ENCODE data around the gene CMBL. TPM values are rescaled to one million over a fixed set of nuclear protein-coding genes. Genes with fewer than 3 reads are reported as not detected.

The CMBL gene
- total and polyA plus RNA-seq, 2 of the 13 experiments (the other 11 are each of a cell fraction or from before 2014, with no cell fraction given), result 11.5 to 17.0 TPM

DNA sequence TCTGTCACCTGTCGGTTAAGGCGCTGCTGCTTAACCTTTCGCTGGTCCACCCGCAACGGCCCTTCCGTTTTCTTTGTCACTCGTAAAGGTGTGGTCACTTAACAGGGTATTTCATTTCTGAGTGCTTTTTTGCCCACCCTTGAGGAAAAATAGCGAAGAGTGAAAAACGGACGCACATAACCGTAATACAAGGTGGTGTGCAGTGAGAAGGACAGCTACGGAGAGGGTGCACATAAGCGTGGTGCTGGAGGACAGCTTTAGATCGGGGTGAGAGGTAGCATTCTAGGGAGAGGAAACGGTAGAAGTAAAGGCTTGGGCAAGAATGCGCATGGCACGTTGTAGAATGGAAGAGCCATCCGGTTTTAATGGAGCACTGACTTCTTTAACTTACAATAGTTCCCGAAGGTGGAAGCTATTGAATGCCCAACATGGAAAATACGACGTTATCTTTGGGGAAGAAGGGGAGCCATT is 56.9 kb downstream of the CMBL start:
- peak overlapping the region; percentile 80 to 90 (median 85) for H3K4me3 ChIP-seq (replicated peaks in 1 of 3; ENCODE audit: insufficient read depth in 1 of 3, low read depth in 2 of 3, low read length in 3 of 3)
- intact Hi-C loops (cut with micrococcal nuclease; ENCODE audit: unreplicated experiment), result no loop called here
- in situ Hi-C loops (cut with HindIII; ENCODE audit: extremely low pct_ligation_motif_present, low pct_unique_long_range_greater_than_20kb), result no loop called here
- DNase-seq (ENCODE audit: low spot score) (no peak), ATAC-seq (peak; percentile 17), FAIRE-seq (no peak)
- peaks cover 2 to 24% of the 10 kb centered on the region in 2 experiments for H3K36me3 ChIP-seq (replicated peaks in 1 of 2; ENCODE audit: control insufficient read depth in 1 of 2, insufficient read depth in 2 of 2, low read length in 2 of 2)
- peaks cover 0 to 3% of the 10 kb centered on the region in 2 experiments; a peak in 1 of 5 replicates for H3K27me3 ChIP-seq (ENCODE audit: control insufficient read depth in 1 of 2, insufficient read depth in 2 of 2, low read length in 2 of 2)
- H2AFZ ChIP-seq (ENCODE audit: low read length), result no peak overlapping the region
- peak overlapping the region; percentile 98 for H3K9ac ChIP-seq (ENCODE audit: insufficient read depth, low read depth, low read length)
- ChIA-PET CTCF (ENCODE audit: low intra/inter-chr PET ratio, low total read pairs) (no interaction called here), POLR2A (interaction anchor here (1.4 to 1.9 kb wide), 2 partner anchors 15 to 102 kb away, joined by 5 to 12 read pairs; partner anchors contain the start of gene MARCHF6)
- H4K20me1 ChIP-seq (ENCODE audit: insufficient read depth, low read length), result peaks cover 27% of the 10 kb centered on the region
- peaks cover 66% of the 10 kb centered on the region for H3K79me2 ChIP-seq (ENCODE audit: insufficient read depth, low read length)
- H3K27ac ChIP-seq (ENCODE audit: extremely low read length, insufficient read depth, low read length), result peak overlapping the region; percentile 98
- H3K4me1 ChIP-seq (ENCODE audit: insufficient read depth, low read length), result peaks cover 72% of the 10 kb centered on the region
- WGBS (ENCODE audit: low lambda C conversion rate), result under 1% methylated on average over 21 of the region's 21 CpGs
- H3K4me2 ChIP-seq (ENCODE audit: low read depth, low read length), result peak overlapping the region; percentile 89
- BruUV-seq (replicated peaks), result no TSS peak
- H3K9me3 ChIP-seq (ENCODE audit: low read length), result no peaks in the 10 kb centered on the region
- TF ChIP-seq PAX8 (CRISPR knock-in tag; IDR thresholded peaks at IDR 0.05; ENCODE audit: borderline replicate concordance) (no peak), ZNF615 (CRISPR knock-in tag; IDR thresholded peaks at IDR 0.05; ENCODE audit: borderline replicate concordance) (no peak), ZNF335 (CRISPR knock-in tag; IDR thresholded peaks at IDR 0.05) (no peak), ZIK1 (CRISPR knock-in tag; IDR thresholded peaks at IDR 0.05; ENCODE audit: borderline replicate concordance, low read depth) (no peak), MED1 (CRISPR knock-in tag; IDR thresholded peaks at IDR 0.05) (no peak), ZNF143 (CRISPR knock-in tag; IDR thresholded peaks at IDR 0.05) (no peak), SMARCE1 (IDR thresholded peaks at IDR 0.05; ENCODE audit: borderline replicate concordance) (no peak), HHEX (CRISPR knock-in tag; IDR thresholded peaks at IDR 0.05) (no peak), ZNF350 (CRISPR knock-in tag; IDR thresholded peaks at IDR 0.05; ENCODE audit: borderline replicate concordance, low read depth) (no peak), ZNF326 (CRISPR knock-in tag; IDR thresholded peaks at IDR 0.05; ENCODE audit: borderline replicate concordance) (no peak), ZNF543 (CRISPR knock-in tag; IDR thresholded peaks at IDR 0.05) (no peak), SCMH1 (CRISPR knock-in tag; IDR thresholded peaks at IDR 0.05; ENCODE audit: borderline replicate concordance) (no peak), JUND (CRISPR knock-in tag; IDR thresholded peaks at IDR 0.05) (no peak), MATR3 (CRISPR knock-in tag; IDR thresholded peaks at IDR 0.05) (no peak), SP4 (CRISPR knock-in tag; IDR thresholded peaks at IDR 0.05) (no peak; the same call in 1 of the 2 replicates), HOXA3 (CRISPR knock-in tag; IDR thresholded peaks at IDR 0.05) (no peak), ZNF547 (CRISPR knock-in tag; IDR thresholded peaks at IDR 0.05) (peak; percentile 14; the same call in 1 of the 2 replicates), TBX2 (CRISPR knock-in tag; IDR thresholded peaks at IDR 0.05; ENCODE audit: borderline replicate concordance) (no peak; the same call in 1 of the 2 replicates), ZNF598 (CRISPR knock-in tag; IDR thresholded peaks at IDR 0.05; ENCODE audit: borderline replicate concordance) (0 out of 2 replicates have a peak, but pooled peaks have one; percentile 17), ZNF816 (CRISPR knock-in tag; IDR thresholded peaks at IDR 0.05; ENCODE audit: borderline replicate concordance) (no peak), NCOA5 (CRISPR knock-in tag; IDR thresholded peaks at IDR 0.05) (no peak)
- TF ChIP-seq, protein P1, sequence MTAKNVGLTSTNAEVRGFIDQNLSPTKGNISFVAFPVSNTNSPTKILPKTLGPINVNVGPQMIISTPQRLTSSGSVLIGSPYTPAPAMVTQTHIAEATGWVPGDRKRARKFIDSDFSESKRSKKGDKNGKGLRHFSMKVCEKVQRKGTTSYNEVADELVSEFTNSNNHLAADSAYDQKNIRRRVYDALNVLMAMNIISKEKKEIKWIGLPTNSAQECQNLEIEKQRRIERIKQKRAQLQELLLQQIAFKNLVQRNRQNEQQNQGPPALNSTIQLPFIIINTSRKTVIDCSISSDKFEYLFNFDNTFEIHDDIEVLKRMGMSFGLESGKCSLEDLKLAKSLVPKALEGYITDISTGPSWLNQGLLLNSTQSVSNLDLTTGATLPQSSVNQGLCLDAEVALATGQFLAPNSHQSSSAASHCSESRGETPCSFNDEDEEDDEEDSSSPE (CRISPR knock-in tag; IDR thresholded peaks at IDR 0.05), result no peak
- TF ChIP-seq, protein P2, sequence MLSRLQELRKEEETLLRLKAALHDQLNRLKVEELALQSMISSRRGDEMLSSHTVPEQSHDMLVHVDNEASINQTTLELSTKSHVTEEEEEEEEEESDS (CRISPR knock-in tag; IDR thresholded peaks at IDR 0.05; ENCODE audit: borderline replicate concordance), result no peak
- TF ChIP-seq, protein P3, sequence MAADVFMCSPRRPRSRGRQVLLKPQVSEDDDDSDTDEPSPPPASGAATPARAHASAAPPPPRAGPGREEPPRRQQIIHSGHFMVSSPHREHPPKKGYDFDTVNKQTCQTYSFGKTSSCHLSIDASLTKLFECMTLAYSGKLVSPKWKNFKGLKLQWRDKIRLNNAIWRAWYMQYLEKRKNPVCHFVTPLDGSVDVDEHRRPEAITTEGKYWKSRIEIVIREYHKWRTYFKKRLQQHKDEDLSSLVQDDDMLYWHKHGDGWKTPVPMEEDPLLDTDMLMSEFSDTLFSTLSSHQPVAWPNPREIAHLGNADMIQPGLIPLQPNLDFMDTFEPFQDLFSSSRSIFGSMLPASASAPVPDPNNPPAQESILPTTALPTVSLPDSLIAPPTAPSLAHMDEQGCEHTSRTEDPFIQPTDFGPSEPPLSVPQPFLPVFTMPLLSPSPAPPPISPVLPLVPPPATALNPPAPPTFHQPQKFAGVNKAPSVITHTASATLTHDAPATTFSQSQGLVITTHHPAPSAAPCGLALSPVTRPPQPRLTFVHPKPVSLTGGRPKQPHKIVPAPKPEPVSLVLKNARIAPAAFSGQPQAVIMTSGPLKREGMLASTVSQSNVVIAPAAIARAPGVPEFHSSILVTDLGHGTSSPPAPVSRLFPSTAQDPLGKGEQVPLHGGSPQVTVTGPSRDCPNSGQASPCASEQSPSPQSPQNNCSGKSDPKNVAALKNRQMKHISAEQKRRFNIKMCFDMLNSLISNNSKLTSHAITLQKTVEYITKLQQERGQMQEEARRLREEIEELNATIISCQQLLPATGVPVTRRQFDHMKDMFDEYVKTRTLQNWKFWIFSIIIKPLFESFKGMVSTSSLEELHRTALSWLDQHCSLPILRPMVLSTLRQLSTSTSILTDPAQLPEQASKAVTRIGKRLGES (CRISPR knock-in tag; IDR thresholded peaks at IDR 0.05; ENCODE audit: borderline replicate concordance), result no peak

Data from HepG2 (cell line).